Stimulated activated CD8-positive, alpha-beta memory T cell treated with anti-CD3 and anti-CD28 coated beads, Interleukin-7, amount 100 ng/mL, for 24 hours (primary cell): ENCODE measurements around the gene ADD1.
"Not testable (repeated sequence)": the region's sequence is repeated elsewhere in the genome, so short reads cannot be mapped to it uniquely, and the experiment has no call there.

ENCODE experiments used
- DNase-seq: peaks from one replicate; pipeline ENCODE4 v3.0.0-alpha.2; 2020; ENCODE audit warnings: low read depth

Gene ADD1

DNA sequence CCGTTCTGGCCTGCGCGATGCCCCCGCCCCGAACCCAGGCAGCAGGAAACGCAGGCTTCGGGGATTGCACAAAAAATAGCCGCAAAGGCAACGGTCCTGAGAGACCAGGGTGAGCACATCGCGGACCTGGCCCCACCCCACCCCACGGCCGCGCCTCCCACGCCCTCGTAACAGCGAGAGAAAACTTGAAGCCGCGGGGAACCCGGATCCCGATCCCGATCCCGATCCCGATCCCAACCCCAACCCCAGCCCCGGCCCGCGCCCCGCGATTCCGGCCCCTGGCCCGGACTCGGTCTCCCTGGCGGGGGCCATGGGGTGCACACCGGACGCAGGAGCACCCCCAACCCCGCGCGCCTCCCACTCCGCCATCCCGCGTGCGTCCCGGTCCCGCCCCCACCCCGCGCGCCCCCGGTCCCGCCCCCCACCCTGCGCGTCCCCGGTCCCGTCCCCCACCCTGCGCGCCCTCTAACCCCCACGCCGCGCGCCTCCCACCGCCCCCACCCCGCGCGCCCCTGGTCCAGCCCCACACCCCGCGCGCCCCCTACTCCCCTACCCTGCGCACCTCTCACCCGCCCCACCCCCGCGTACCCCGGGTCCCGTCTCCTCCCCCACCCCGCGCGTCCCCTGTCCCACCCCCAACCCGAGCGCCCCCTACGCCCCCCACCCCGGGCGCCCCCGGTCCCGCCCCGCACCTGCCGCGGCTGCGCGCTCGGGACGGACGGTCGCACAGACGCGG, 90.6 kb downstream of the ADD1 start:
- no peak for DNase-seq

DNA sequence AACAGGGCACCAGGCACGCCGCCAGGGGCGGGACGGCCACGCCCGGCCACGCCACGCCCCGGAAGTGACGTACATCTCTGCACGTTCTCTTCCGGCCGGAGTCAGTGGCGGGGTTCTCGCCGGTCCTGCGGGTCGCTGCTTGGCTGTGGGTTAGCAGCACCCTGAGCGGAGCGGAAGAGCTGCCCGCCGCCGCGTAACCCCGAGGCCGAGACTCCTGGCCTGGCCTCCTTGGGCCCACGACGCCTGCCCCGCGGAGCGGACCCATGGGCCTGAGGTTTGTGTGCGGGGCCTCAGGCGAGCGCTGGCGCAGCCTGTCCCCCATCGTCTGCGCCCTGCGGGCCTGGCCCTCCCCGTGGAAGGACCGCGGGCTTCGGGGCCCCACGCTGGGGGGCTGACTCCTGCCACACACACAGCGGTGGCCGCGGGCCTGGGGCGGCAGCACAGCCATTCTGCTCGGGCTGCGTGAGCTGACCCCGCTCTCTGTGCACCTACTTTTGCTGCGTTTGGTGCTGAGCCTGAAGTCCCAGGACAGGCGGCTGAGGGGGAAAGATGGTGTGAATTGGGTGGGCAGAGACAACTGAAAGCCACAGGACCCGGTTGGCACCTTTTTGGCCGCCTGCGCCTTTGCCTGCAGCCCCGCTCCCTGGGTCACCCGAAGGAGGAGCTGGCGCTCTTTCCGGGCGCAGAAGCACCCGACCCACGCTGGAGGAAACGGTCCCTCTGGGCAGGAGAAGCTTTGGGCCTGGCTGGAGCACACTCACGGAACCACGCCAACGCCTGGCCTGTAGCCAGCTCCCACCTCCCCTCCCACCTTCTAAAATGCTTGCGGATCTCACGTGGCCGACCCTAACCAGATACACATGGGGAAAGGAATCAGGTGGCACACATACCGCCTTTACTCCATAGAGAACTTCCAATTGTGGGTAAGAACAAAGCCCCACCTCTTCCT, 91.4 kb downstream of the ADD1 start:
- DNase-seq, result peak; percentile 96

DNA sequence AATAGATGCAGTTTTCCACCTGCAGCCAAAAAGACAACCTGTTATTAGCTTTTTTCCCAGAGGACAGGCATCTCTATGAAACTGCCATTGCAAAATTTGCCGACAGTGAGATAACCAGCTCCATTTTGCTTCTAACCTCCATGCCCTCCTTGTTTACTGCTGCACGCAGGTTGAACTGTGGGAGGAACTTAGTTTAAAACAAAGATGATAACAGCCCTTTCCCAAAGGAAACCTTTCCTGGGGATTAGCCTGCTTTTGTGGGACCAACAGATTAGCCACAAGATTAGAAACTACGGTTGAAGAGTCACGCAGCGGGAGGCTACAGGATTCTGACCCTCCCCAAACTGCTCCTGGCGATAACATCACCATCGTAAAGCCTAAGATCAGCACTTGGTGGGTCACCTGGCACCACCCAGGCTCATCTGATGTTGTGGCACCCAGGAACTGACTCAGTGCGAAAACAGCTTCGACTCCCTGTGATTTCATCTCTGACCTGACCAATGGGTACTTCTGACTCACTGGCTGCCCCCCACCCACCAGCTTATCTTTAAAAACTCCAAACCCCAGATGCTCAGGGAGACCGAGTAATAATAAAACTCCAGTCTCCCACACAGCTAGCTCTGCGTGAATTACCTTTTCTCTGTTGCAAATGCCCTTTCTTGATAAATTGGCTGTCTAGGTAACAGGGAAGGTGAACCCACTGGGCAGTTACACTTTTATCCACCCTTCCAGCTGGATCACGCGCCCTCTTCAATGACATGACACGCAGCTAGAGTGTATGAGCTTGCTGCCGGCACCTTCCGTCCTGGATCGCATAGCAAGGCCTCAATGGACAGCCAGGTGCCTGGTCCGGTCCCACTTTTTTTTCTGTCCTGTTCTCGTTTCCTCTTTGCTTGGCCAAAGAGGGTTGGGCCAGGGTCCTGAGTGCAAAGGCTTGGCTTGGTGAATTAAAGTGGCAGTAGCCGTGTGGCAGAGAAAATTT, 92.4 kb downstream of the ADD1 start:
- peak; percentile 52 for DNase-seq

DNA sequence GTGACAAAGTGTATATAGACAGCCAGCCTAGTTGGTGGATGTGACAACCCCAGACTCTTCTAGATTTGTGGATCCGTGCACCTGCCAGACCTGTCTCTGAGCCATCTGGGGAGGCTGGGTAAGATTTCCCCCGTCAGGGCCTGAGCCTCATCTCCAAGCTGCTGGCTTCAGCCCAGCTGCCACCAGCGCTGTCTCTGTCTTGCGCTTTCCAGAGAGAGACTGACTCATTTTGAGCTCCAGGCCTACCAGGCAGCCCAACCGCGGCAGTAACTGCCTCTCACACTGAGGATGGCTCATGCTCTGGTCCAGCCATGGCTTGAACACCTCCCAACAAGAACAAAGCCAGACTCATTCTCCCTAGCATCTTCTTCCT, 93.1 kb downstream of the ADD1 start:
- no peak for DNase-seq

GRCh38 chr4:2937146-2937857, 93.7 kb downstream of the ADD1 start:
- no peak for DNase-seq

DNA sequence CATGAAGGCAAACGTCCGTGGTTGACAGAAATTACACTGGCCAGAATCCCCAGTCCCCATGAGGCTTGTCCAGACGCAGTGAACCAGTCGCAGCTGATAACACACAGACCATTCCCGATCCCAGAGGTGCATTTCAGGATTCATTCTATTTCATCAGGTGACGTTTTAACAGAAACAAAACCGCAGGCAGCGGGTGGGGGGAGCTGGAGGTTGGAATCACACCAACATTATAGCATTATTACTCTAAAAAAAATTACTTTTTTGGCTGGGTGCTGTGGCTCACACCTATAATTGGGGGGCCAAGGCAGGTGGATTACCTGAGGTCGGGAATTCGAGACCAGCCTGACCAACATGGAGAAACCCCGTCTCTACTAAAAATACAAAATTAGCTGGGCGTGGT, 94.3 kb downstream of the ADD1 start:
- DNase-seq, result no peak

GRCh38 chr4:2938411-2938810, 94.8 kb downstream of the ADD1 start:
- not testable (repeated sequence) for DNase-seq

DNA sequence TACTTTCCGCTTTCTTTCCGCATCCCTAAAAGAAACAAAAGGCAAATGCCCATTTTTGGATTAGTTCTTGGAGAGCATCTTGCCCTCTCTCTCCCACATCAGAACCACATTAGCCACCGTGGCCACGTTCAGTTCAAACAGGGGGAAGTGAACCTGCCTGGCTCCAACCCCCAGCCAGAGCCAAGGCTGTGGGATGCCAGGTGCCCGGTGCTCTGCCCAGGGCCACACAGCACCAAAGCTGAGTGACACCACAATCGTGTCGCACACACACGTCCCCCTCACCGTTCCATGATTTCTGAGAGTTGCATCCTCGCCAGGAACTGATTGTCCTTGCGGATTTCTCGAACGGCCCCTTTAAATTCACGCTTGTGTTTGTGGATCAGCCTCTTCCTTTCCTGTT, 95.3 kb downstream of the ADD1 start:
- DNase-seq, result no peak

- DNase-seq, result no peak
Observed at GRCh38 chr4:2939383-2940243, 96.0 kb downstream of the ADD1 start.

- DNase-seq, result no peak
Observed at GRCh38 chr4:2940267-2941137, 96.9 kb downstream of the ADD1 start.

GRCh38 chr4:2941138-2942036, 97.7 kb downstream of the ADD1 start:
- no peak for DNase-seq

DNA sequence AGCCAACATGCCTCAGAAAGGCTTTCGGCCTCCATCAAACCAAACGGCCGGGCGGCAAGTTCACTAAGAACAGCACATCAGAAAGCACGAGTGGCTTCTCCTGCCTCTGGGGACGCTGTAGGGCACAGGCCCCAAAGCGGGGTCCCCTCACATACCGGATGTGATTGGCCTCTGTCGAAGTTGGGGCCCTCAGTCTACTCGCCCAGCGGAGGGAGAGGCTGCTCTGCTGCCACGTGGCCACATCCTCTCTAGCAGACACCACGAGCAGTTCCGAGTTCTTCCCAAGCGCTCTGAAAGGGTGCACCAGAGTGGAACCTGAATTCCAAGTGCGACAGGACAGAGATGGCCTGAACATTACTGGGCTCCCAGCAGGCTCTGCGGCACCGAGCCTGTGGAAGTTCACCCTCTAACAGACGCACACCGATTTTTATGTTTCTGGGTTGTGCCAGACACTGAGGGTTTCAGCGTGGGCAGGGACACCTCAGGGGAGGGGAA, 98.4 kb downstream of the ADD1 start:
- no peak for DNase-seq

- no peak for DNase-seq
Observed at GRCh38 chr4:2942532-2943363, 99.1 kb downstream of the ADD1 start.

- no peak for DNase-seq
Observed at GRCh38 chr4:2943364-2944090, 99.9 kb downstream of the ADD1 start.

DNA sequence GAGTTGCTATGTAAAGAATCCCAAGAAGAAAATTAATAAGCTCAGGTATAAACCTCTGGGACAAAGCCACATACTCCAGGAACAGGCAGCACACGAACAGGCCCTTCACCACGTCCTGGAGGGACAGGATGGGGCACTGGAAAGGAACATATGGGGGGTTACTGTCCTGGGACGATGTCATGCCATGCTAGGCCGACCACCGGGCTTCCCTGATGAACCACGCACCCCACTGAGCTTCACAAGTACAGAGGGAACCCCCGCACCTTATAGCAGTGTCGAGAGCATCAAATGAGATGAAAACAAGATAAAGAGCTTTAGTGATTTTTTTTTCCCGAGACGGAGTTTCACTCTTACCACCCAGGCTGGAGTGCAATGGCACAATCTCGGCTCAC, 100.4 kb downstream of the ADD1 start:
- DNase-seq, result no peak
